Measurements from ENCODE around the gene TKT. TPM values are rescaled to one million over a fixed set of nuclear protein-coding genes. Genes with fewer than 3 reads are reported as not detected.

TKT gene
- total and polyA plus RNA-seq, 2 of the 8 experiments (the other 6 are each of a cell fraction or from before 2014, with no cell fraction given), result 418 to 986 TPM

GRCh38 chr3:53191836-53192480, 63.9 kb downstream of the TKT start:
- Histone ChIP-seq H3K27ac (ENCODE audit: low read depth, low read length) (no peak overlapping the region), H2AK5ac (ENCODE audit: low read depth, low read length) (no peak overlapping the region), H3K14ac (ENCODE audit: insufficient read length) (no peak overlapping the region), H4K5ac (ENCODE audit: insufficient read length, low read depth, low read length) (no peak overlapping the region), H3K23ac (ENCODE audit: insufficient read length) (no peak overlapping the region), H4K20me1 (replicated peaks in 1 of 2; ENCODE audit: control insufficient read depth in 1 of 2, insufficient read depth in 2 of 2, low read length in 2 of 2) (no peaks in the 10 kb centered on the region), H3K18ac (ENCODE audit: extremely low read depth, low read length) (no peak overlapping the region), H4K8ac (ENCODE audit: extremely low read depth, insufficient read depth, low read length) (no peak overlapping the region; the same call in 1 of the 2 replicates), H4K91ac (replicated peaks; ENCODE audit: insufficient read length, low read length) (no peak overlapping the region), H3K36me3 (ENCODE audit: control insufficient read depth in 2 of 4, insufficient read depth in 4 of 4, low read length in 3 of 4) (no peaks in the 10 kb centered on the region; a peak in 2 of 8 replicates), H3K4me2 (ENCODE audit: insufficient read depth in 1 of 2, low read depth in 2 of 2, low read length in 2 of 2) (no peak overlapping the region), H3K79me2 (ENCODE audit: control insufficient read depth in 1 of 2, insufficient read depth in 2 of 2, low read length in 2 of 2) (no peaks in the 10 kb centered on the region), H2BK20ac (ENCODE audit: low read length) (no peak overlapping the region), H2BK5ac (ENCODE audit: low read depth, low read length) (no peak overlapping the region), H3K56ac (replicated peaks; ENCODE audit: insufficient read length, low read depth, low read length) (no peak overlapping the region), H3K4me1 (replicated peaks in 1 of 4; ENCODE audit: control insufficient read depth in 3 of 4, insufficient read depth in 4 of 4, low read length in 3 of 4) (peaks cover 0 to 19% (median 10%) of the 10 kb centered on the region in 4 experiments; a peak in 5 of 7 replicates), H2BK12ac (ENCODE audit: low read depth, low read length) (no peak overlapping the region), H3K4me3 (ENCODE audit: extremely low read depth in 1 of 4, insufficient read depth in 2 of 4, low read depth in 3 of 4, low read length in 4 of 4) (no peak overlapping the region), H3K9me3 (ENCODE audit: insufficient read depth in 2 of 2, low read depth in 1 of 2, low read length in 1 of 2) (no peaks in the 10 kb centered on the region), H2BK120ac (replicated peaks; ENCODE audit: low read depth, low read length) (no peak overlapping the region), H3K4ac (replicated peaks; ENCODE audit: insufficient read length, low read depth, low read length) (no peak overlapping the region), H3K27me3 (replicated peaks in 1 of 4; ENCODE audit: control insufficient read depth in 3 of 4, extremely low read depth in 1 of 4, insufficient read depth in 3 of 4, low read length in 3 of 4) (no peaks in the 10 kb centered on the region; a peak in 1 of 7 replicates), H2BK15ac (ENCODE audit: low read length) (no peak overlapping the region), H2AFZ (ENCODE audit: low read length) (no peak overlapping the region), H3K9ac (replicated peaks in 1 of 4; ENCODE audit: extremely low read depth in 1 of 4, low read depth in 3 of 4, low read length in 3 of 4) (no peak overlapping the region), H3K79me1 (ENCODE audit: low read depth, low read length) (no peaks in the 10 kb centered on the region), H3K23me2 (ENCODE audit: low read depth, low read length) (no peaks in the 10 kb centered on the region)
- 92% methylated on average over 16 of the region's 16 CpGs; no CpG with 5 or more reads in 1 of the 2 experiments for WGBS, 2 experiments (ENCODE audit: extremely low coverage in 1 of 2, insufficient coverage in 1 of 2, insufficient read length in 1 of 2, insufficient replicate concordance in 2 of 2, low coverage in 1 of 2, low lambda C conversion rate in 2 of 2, missing lambda C conversion rate in 1 of 2)
- POLR2A ChIA-PET (ENCODE audit: partially characterized antibody), result interaction anchor here (1.1 kb wide), 1 partner anchor 51 kb away, joined by 3 read pairs; no protein-coding TSS in a partner anchor
- DNase-seq (ENCODE audit: low read depth in 1 of 2, low spot score in 2 of 2) (no peak), FAIRE-seq (no peak)
- CTCF ChIA-PET (ENCODE audit: partially characterized antibody), result interaction anchor here (0.6 to 2.8 kb wide), 9 partner anchors 7 to 331 kb away, joined by 3 to 14 read pairs (median 3); no protein-coding TSS in a partner anchor
- TF ChIP-seq, protein P1, sequence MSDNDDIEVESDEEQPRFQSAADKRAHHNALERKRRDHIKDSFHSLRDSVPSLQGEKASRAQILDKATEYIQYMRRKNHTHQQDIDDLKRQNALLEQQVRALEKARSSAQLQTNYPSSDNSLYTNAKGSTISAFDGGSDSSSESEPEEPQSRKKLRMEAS (IDR thresholded peaks at IDR 0.05), result no peak
- no peak for TF ChIP-seq BCL11A (IDR thresholded peaks at IDR 0.05; ENCODE audit: low read depth in 2 of 2, low read length in 2 of 2)

Measured in H1 (cell line).